Skin of body (tissue), 1 donor: ENCODE results near the gene PFKP. TPM values are rescaled to one million over a fixed set of nuclear protein-coding genes. Genes with fewer than 3 reads are reported as not detected.

Experiments used
- total RNA-seq: library from RNA; depleted of rRNA; stranded (reverse); fragments of >200 nt; gene quantifications from one replicate; pipeline ENCODE4 v1.2.3, GENCODE V29; 2014

The PFKP gene
- total RNA-seq, 1 donor from 2014 or later = 14.1 TPM

Other genes with a start within 250 kb of the PFKP start
- 42.9 TPM for gene PITRM1, start 105.2 kb downstream of the PFKP start, total RNA-seq